ENCODE results near the gene NOLC1.

GRCh38 chr10:102148275-102148674 lies 3.9 kb upstream of the NOLC1 start:
- TF ChIP-seq CTCF (IDR thresholded peaks at IDR 0.05) (no peak), POLR2A (IDR thresholded peaks at IDR 0.05) (no peak)

Data from right lobe of liver (tissue), 4 donors.